DOHH2 (cell line): ENCODE data around the gene TBC1D20.

Source experiments
- H3F3A ChIP-seq: fragments of 200-600 bp; sonication (generic), shearing (Covaris generic); 2 replicates; pipeline ENCODE4 v1.6.0; 2016; ENCODE audit warnings: antibody characterized with exemption, mild to moderate bottlenecking; ENCODE audit not compliant: control insufficient read depth, insufficient read depth
- H3K27ac ChIP-seq: fragments of 200-600 bp; sonication (generic); 2 replicates; pipeline ENCODE4 v1.5.1; 2014; ENCODE audit warnings: low read depth, mild to moderate bottlenecking, low read length, moderate library complexity
- H3K27me3 ChIP-seq: fragments of 200-600 bp; sonication (generic); 2 replicates; pipeline ENCODE4 v1.6.1; 2014; ENCODE audit warnings: mild to moderate bottlenecking, low read length, mixed read lengths; ENCODE audit not compliant: control insufficient read depth
- H3K36me3 ChIP-seq: fragments of 200-600 bp; sonication (generic); 2 replicates; pipeline ENCODE4 v1.6.1; 2014; ENCODE audit warnings: mild to moderate bottlenecking, low read length, moderate library complexity, mixed read lengths; ENCODE audit not compliant: control insufficient read depth
- H3K4me1 ChIP-seq: fragments of 200-600 bp; sonication (generic); 2 replicates; pipeline ENCODE4 v1.6.1; 2014; ENCODE audit warnings: mild to moderate bottlenecking, low read length, mixed read lengths; ENCODE audit not compliant: control insufficient read depth
- H3K4me2 ChIP-seq: fragments of 200-600 bp; sonication (generic); 2 replicates; pipeline ENCODE4 v1.6.0; 2014; ENCODE audit warnings: mild to moderate bottlenecking, low read length, moderate library complexity
- H3K4me3 ChIP-seq: fragments of 200-600 bp; sonication (generic); 2 replicates; pipeline ENCODE4 v1.5.1; 2014; ENCODE audit warnings: mild to moderate bottlenecking, low read length, mixed read lengths
- H3K79me2 ChIP-seq: fragments of 200-600 bp; sonication (generic); 2 replicates; pipeline ENCODE4 v1.6.1; 2014; ENCODE audit warnings: mild to moderate bottlenecking, low read length, mixed read lengths; ENCODE audit not compliant: control insufficient read depth
- H3K9me2 ChIP-seq: fragments of 200-600 bp; sonication (generic); replicated peaks from 2 replicates; pipeline ENCODE4 v1.6.1; 2014; ENCODE audit warnings: mild to moderate bottlenecking, low read length, mixed read lengths; ENCODE audit not compliant: control insufficient read depth
- H3K9me3 ChIP-seq: fragments of 200-600 bp; sonication (generic); 2 replicates; pipeline ENCODE4 v1.6.1; 2014; ENCODE audit warnings: antibody characterized with exemption, low read length, mixed read lengths; ENCODE audit not compliant: control insufficient read depth, insufficient read depth
- H4K20me1 ChIP-seq: fragments of 200-600 bp; sonication (generic); 2 replicates; pipeline ENCODE4 v1.6.0; 2014; ENCODE audit warnings: low read depth, mild to moderate bottlenecking, antibody characterized with exemption, low read length, moderate library complexity; ENCODE audit not compliant: control insufficient read depth, insufficient read depth
- CTCF ChIP-seq: fragments of 200-600 bp; sonication (generic); IDR thresholded peaks from one replicate; pipeline ENCODE4 v1.5.1; 2014; ENCODE audit warnings: antibody characterized with exemption, mild to moderate bottlenecking, low read depth, low read length; ENCODE audit not compliant: poor library complexity, severe bottlenecking
- EZH2phosphoT487 ChIP-seq: fragments of 200-600 bp; sonication (generic); IDR thresholded peaks from 2 replicates; pipeline ENCODE4 v1.6.1; 2017; ENCODE audit warnings: borderline replicate concordance, mild to moderate bottlenecking, antibody characterized with exemption, low read length, moderate library complexity, mixed read lengths

Gene TBC1D20

GRCh38 chr20:400454-401275, 61.7 kb downstream of the TBC1D20 start:
- Histone ChIP-seq H3K4me1 (peaks cover 21% of the 10 kb centered on the region), H3K4me2 (no peak overlapping the region), H3F3A (no peaks in the 10 kb centered on the region), H3K4me3 (no peak overlapping the region), H3K36me3 (peaks cover 23% of the 10 kb centered on the region), H3K9me3 (no peaks in the 10 kb centered on the region), H4K20me1 (no peaks in the 10 kb centered on the region), H3K79me2 (no peaks in the 10 kb centered on the region), H3K9me2 (no peaks in the 10 kb centered on the region), H3K27ac (no peak overlapping the region), H3K27me3 (no peaks in the 10 kb centered on the region)
- no peak for TF ChIP-seq CTCF
- TF ChIP-seq EZH2phosphoT487, result no peak

DNA sequence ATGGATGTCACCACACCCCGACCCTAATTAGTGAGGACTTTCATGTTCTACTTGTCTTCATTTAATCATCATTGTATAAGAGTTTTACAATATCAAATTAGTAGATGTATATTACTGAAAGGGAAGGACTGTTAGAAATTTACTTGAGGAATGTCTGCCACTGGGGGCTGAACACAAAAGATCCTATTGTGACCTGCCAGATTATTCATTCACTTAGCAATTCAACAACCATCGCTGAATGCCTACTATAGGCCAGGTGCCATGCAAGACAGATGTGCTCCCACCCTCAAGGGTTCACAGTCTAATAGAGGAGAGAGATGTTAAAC, 62.2 kb downstream of the TBC1D20 start:
- Histone ChIP-seq H3K79me2 (no peaks in the 10 kb centered on the region), H3K27ac (no peak overlapping the region), H3K4me2 (no peak overlapping the region), H3K9me3 (no peaks in the 10 kb centered on the region), H3F3A (no peaks in the 10 kb centered on the region), H3K27me3 (no peaks in the 10 kb centered on the region), H3K4me3 (no peak overlapping the region), H3K36me3 (peaks cover 28% of the 10 kb centered on the region), H3K9me2 (no peaks in the 10 kb centered on the region), H4K20me1 (no peaks in the 10 kb centered on the region), H3K4me1 (peaks cover 21% of the 10 kb centered on the region)
- TF ChIP-seq EZH2phosphoT487 (no peak), CTCF (no peak)

DNA sequence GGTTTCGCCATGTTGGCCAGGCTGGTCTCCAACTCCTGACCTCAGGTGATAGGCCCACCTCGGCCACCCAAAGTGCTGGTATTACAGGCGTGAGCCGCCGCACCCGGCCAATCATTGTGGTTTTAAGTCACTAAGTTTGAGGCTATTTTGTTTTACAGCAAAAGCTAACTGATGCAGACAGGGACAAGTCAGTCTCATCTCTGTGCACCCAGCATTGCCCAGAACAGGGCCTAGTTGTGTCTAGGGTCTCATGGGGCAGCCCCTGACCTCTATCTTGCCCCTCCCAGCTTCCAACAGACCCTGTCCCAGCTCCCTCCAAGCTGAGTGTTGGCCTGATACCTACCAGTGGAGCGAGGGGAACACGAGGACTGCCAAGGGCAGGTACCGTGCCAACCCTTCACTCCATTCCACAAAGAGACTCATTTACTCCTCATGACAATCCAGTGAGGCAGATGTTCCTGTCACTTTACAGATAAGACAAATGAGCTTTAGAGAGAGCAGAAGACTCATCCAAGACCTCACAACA, 63.1 kb downstream of the TBC1D20 start:
- Histone ChIP-seq H3K36me3 (peaks cover 36% of the 10 kb centered on the region), H4K20me1 (no peaks in the 10 kb centered on the region), H3K4me1 (peaks cover 21% of the 10 kb centered on the region), H3K27me3 (no peaks in the 10 kb centered on the region), H3K27ac (no peak overlapping the region), H3K4me2 (no peak overlapping the region), H3K9me3 (no peaks in the 10 kb centered on the region), H3K4me3 (no peak overlapping the region), H3K9me2 (no peaks in the 10 kb centered on the region), H3K79me2 (no peaks in the 10 kb centered on the region), H3F3A (no peaks in the 10 kb centered on the region)
- TF ChIP-seq CTCF (no peak), EZH2phosphoT487 (no peak)
